Measurements from ENCODE around the gene FRAS1. TPM values are rescaled to one million over a fixed set of nuclear protein-coding genes. Genes with fewer than 3 reads are reported as not detected.

Gene FRAS1
- total and polyA plus RNA-seq, 2 donors (not counting 1 experiment from before 2014, with no cell fraction given) = 0.03 to 0.12 TPM

GRCh38 chr4:78552389-78553042 is 495.4 kb downstream of the FRAS1 start:
- 74% methylated on average over 5 of the region's 10 CpGs for WGBS (ENCODE audit: insufficient coverage)
- H3K4me3 ChIP-seq (ENCODE audit: control extremely low read depth in 1 of 5, extremely low read depth in 1 of 5, insufficient read depth in 1 of 5, low read depth in 2 of 5, low read length in 4 of 5) = peak overlapping the region in 3 of 5 experiments; percentile 62 to 81 (median 67)
- DNase-seq (no peak), ATAC-seq (ENCODE audit: low read depth) (no peak)
- no peak overlapping the region for H3K27ac ChIP-seq (ENCODE audit: low read length in 2 of 2)
- H3K27me3 ChIP-seq (replicated peaks in 1 of 4; ENCODE audit: control extremely low read depth in 1 of 4, control insufficient read depth in 3 of 4, insufficient read depth in 4 of 4, low read length in 3 of 4) = peaks cover 0 to 36% (median 24%) of the 10 kb centered on the region in 4 experiments
- H3K9me3 ChIP-seq (ENCODE audit: control extremely low read depth in 1 of 3, control insufficient read depth in 2 of 3, insufficient read depth in 1 of 3, low read length in 2 of 3) = peaks cover 0 to 3% (median 0%) of the 10 kb centered on the region in 3 donors
- intact Hi-C loops (cut with micrococcal nuclease) = no loop called here
- TF ChIP-seq EZH2 (IDR thresholded peaks at IDR 0.05; ENCODE audit: borderline replicate concordance, insufficient read depth, low read depth, low read length, poor library complexity, severe bottlenecking) (no peak), CTCF (IDR thresholded peaks at IDR 0.05) (no peak)
- H3K79me2 ChIP-seq (ENCODE audit: control insufficient read depth, insufficient read depth, low read length) = no peaks in the 10 kb centered on the region
- H3K4me1 ChIP-seq (ENCODE audit: control insufficient read depth in 2 of 2, insufficient read depth in 2 of 2, low read length in 2 of 2) = peaks cover 18 to 21% of the 10 kb centered on the region in 2 donors
- CTCF ChIA-PET = no interaction called here
- peaks cover 20% of the 10 kb centered on the region for H3K4me1 Mint-ChIP-seq
- H3K36me3 ChIP-seq (replicated peaks in 1 of 2; ENCODE audit: control extremely low read depth in 1 of 2, control insufficient read depth in 1 of 2, extremely low read depth in 1 of 2, insufficient read depth in 2 of 2, low read length in 1 of 2) = no peaks in the 10 kb centered on the region
- no peak overlapping the region for H3K27ac Mint-ChIP-seq
- peak overlapping the region; percentile 68 for H3K9ac ChIP-seq (ENCODE audit: low read length)
- H3K9me3 Mint-ChIP-seq (ENCODE audit: insufficient read depth) = no peaks in the 10 kb centered on the region
- peaks cover 45% of the 10 kb centered on the region for H3K27me3 Mint-ChIP-seq
- H3K4me2 ChIP-seq (replicated peaks; ENCODE audit: low read depth, low read length, poor library complexity, severe bottlenecking) = peak overlapping the region; percentile 96
- POLR2A ChIA-PET = no interaction called here
- H4K20me1 ChIP-seq (ENCODE audit: control insufficient read depth, insufficient read depth, low read length, poor library complexity, severe bottlenecking) = no peaks in the 10 kb centered on the region
- H3K4me3 Mint-ChIP-seq = peak overlapping the region; percentile 60
- peak overlapping the region; percentile 84 for H2AFZ ChIP-seq (ENCODE audit: insufficient read depth, low read depth, low read length, poor library complexity, severe bottlenecking)

GRCh38 chr4:78553043-78553396 is 495.9 kb downstream of the FRAS1 start:
- intact Hi-C loops (cut with micrococcal nuclease) = no loop called here
- Mint-ChIP-seq H3K27me3 (peaks cover 45% of the 10 kb centered on the region), H3K4me1 (peaks cover 20% of the 10 kb centered on the region), H3K27ac (no peak overlapping the region), H3K9me3 (ENCODE audit: insufficient read depth) (no peaks in the 10 kb centered on the region), H3K4me3 (no peak overlapping the region)
- TF ChIP-seq CTCF (IDR thresholded peaks at IDR 0.05) = no peak
- no peak for TF ChIP-seq EZH2 (IDR thresholded peaks at IDR 0.05; ENCODE audit: borderline replicate concordance, insufficient read depth, low read depth, low read length, poor library complexity, severe bottlenecking)
- H3K79me2 ChIP-seq (ENCODE audit: control insufficient read depth, insufficient read depth, low read length) = no peaks in the 10 kb centered on the region
- H3K36me3 ChIP-seq (replicated peaks in 1 of 2; ENCODE audit: control extremely low read depth in 1 of 2, control insufficient read depth in 1 of 2, extremely low read depth in 1 of 2, insufficient read depth in 2 of 2, low read length in 1 of 2) = no peaks in the 10 kb centered on the region
- H3K9me3 ChIP-seq (ENCODE audit: control extremely low read depth in 1 of 3, control insufficient read depth in 2 of 3, insufficient read depth in 1 of 3, low read length in 2 of 3) = peaks cover 0 to 3% (median 0%) of the 10 kb centered on the region in 3 donors
- H4K20me1 ChIP-seq (ENCODE audit: control insufficient read depth, insufficient read depth, low read length, poor library complexity, severe bottlenecking) = no peaks in the 10 kb centered on the region
- no peak overlapping the region for H3K27ac ChIP-seq (ENCODE audit: low read length in 2 of 2)
- CTCF ChIA-PET = no interaction called here
- H2AFZ ChIP-seq (ENCODE audit: insufficient read depth, low read depth, low read length, poor library complexity, severe bottlenecking) = no peak overlapping the region
- POLR2A ChIA-PET = no interaction called here
- no peak overlapping the region for H3K9ac ChIP-seq (ENCODE audit: low read length)
- WGBS (ENCODE audit: insufficient coverage) = no CpG with 5 or more reads among the region's 3 CpGs
- H3K27me3 ChIP-seq (replicated peaks in 1 of 4; ENCODE audit: control extremely low read depth in 1 of 4, control insufficient read depth in 3 of 4, insufficient read depth in 4 of 4, low read length in 3 of 4) = peaks cover 0 to 36% (median 24%) of the 10 kb centered on the region in 4 experiments
- ATAC-seq (ENCODE audit: low read depth) (no peak), DNase-seq (no peak)
- H3K4me3 ChIP-seq (ENCODE audit: control extremely low read depth in 1 of 5, extremely low read depth in 1 of 5, insufficient read depth in 1 of 5, low read depth in 2 of 5, low read length in 4 of 5) = peak overlapping the region in 2 of 5 experiments; percentile 67 to 81
- H3K4me2 ChIP-seq (replicated peaks; ENCODE audit: low read depth, low read length, poor library complexity, severe bottlenecking) = no peak overlapping the region
- H3K4me1 ChIP-seq (ENCODE audit: control insufficient read depth in 2 of 2, insufficient read depth in 2 of 2, low read length in 2 of 2) = peaks cover 18 to 21% of the 10 kb centered on the region in 2 donors
